ENCODE results near the gene ARCN1. TPM values are rescaled to one million over a fixed set of nuclear protein-coding genes. Genes with fewer than 3 reads are reported as not detected.

Gene ARCN1
- total and polyA plus RNA-seq, 3 donors from 2014 or later: 107 to 128 (median 107) TPM

GRCh38 chr11:118619444-118620197 lies 47.4 kb downstream of the ARCN1 start:
- no peak for DNase-seq
- Histone ChIP-seq H3K4me1 (peaks cover 52% of the 10 kb centered on the region), H3K9me3 (no peaks in the 10 kb centered on the region), H3K36me3 (ENCODE audit: low read depth, missing control alignments) (no peaks in the 10 kb centered on the region), H3K27ac (peak overlapping the region; percentile 15 to 69), H3K27me3 (no peaks in the 10 kb centered on the region), H3K4me3 (no peak overlapping the region)
- 50 to 51% methylated on average over 6 of the region's 6 CpGs for WGBS, 2 donors
- TF ChIP-seq POLR2A (IDR thresholded peaks at IDR 0.05) (no peak), CTCF (IDR thresholded peaks at IDR 0.05) (no peak)
- intact Hi-C loops (cut with DNase I; ENCODE audit: low total_unique reads): no loop called here

GRCh38 chr11:118620529-118621070 lies 48.4 kb downstream of the ARCN1 start:
- no peak for TF ChIP-seq POLR2A (IDR thresholded peaks at IDR 0.05)
- no peak for TF ChIP-seq CTCF (IDR thresholded peaks at IDR 0.05)
- WGBS, 2 donors: 46 to 63% methylated on average over 7 of the region's 7 CpGs
- Histone ChIP-seq H3K27ac (peak overlapping the region; percentile 23 to 75), H3K4me1 (peaks cover 52% of the 10 kb centered on the region), H3K36me3 (ENCODE audit: low read depth, missing control alignments) (no peaks in the 10 kb centered on the region), H3K27me3 (no peaks in the 10 kb centered on the region), H3K4me3 (peak overlapping the region; percentile 31 to 64), H3K9me3 (no peaks in the 10 kb centered on the region)
- no peak for DNase-seq
- intact Hi-C loops (cut with DNase I; ENCODE audit: low total_unique reads): no loop called here

GRCh38 chr11:118621071-118621783 lies 49.0 kb downstream of the ARCN1 start:
- peak; percentile 91 for DNase-seq
- Histone ChIP-seq H3K4me1 (peaks cover 52% of the 10 kb centered on the region), H3K27ac (peak overlapping the region; percentile 23 to 75), H3K9me3 (no peaks in the 10 kb centered on the region), H3K27me3 (no peaks in the 10 kb centered on the region), H3K36me3 (ENCODE audit: low read depth, missing control alignments) (no peaks in the 10 kb centered on the region), H3K4me3 (peak overlapping the region; percentile 31 to 64)
- intact Hi-C loops (cut with DNase I; ENCODE audit: low total_unique reads): no loop called here
- TF ChIP-seq CTCF (IDR thresholded peaks at IDR 0.05): no peak
- TF ChIP-seq POLR2A (IDR thresholded peaks at IDR 0.05): no peak
- WGBS, 2 donors: 2 to 6% methylated on average over 17 to 38 of the region's 38 CpGs

GRCh38 chr11:118621784-118622375 lies 49.7 kb downstream of the ARCN1 start:
- intact Hi-C loops (cut with DNase I; ENCODE audit: low total_unique reads): no loop called here
- DNase-seq: no peak
- Histone ChIP-seq H3K36me3 (ENCODE audit: low read depth, missing control alignments) (no peaks in the 10 kb centered on the region), H3K9me3 (no peaks in the 10 kb centered on the region), H3K4me3 (peak overlapping the region; percentile 31 to 64), H3K27ac (peak overlapping the region; percentile 23 to 75), H3K4me1 (peaks cover 52% of the 10 kb centered on the region), H3K27me3 (no peaks in the 10 kb centered on the region)
- 37 to 56% methylated on average over 3 to 4 of the region's 4 CpGs for WGBS, 2 donors
- TF ChIP-seq POLR2A (IDR thresholded peaks at IDR 0.05) (no peak), CTCF (IDR thresholded peaks at IDR 0.05) (no peak)

Measured in testis (tissue), 3 donors.